GM18868 (cell line): ENCODE measurements around the gene TP53TG5.

Source experiments
- ATAC-seq: cut with Tn5 transposase; IDR thresholded peaks from one replicate; pipeline ENCODE4 v1.9.1; 2021; ENCODE audit warnings: mild to moderate bottlenecking, moderate library complexity; ENCODE audit not compliant: unreplicated experiment

TP53TG5 gene

DNA sequence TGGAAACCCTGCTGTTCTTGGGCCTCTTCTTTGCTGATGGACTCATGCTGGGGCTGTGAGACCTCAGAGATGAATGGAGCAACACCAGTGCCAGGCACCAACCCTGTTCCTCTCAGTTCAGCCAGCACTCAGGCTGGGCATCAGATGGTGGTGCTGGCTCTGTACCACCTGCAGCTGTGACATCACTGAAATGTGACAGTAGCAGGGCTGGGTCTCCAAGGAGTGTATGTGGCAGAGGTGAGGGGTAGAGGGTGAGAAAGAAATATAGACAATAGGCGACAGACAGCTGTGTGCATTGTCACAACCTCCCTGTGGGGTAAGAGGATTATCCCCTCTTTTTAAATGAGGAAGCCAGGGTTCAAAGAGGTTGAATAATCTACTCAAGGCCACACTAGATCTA, at the start of gene TP53TG5:
Gene TP53TG5 (minus strand): TSS at position 135 of the 400 bp plus-strand sequence. CDS start 89 bp downstream, at position 46.
- ATAC-seq = no peak

DNA sequence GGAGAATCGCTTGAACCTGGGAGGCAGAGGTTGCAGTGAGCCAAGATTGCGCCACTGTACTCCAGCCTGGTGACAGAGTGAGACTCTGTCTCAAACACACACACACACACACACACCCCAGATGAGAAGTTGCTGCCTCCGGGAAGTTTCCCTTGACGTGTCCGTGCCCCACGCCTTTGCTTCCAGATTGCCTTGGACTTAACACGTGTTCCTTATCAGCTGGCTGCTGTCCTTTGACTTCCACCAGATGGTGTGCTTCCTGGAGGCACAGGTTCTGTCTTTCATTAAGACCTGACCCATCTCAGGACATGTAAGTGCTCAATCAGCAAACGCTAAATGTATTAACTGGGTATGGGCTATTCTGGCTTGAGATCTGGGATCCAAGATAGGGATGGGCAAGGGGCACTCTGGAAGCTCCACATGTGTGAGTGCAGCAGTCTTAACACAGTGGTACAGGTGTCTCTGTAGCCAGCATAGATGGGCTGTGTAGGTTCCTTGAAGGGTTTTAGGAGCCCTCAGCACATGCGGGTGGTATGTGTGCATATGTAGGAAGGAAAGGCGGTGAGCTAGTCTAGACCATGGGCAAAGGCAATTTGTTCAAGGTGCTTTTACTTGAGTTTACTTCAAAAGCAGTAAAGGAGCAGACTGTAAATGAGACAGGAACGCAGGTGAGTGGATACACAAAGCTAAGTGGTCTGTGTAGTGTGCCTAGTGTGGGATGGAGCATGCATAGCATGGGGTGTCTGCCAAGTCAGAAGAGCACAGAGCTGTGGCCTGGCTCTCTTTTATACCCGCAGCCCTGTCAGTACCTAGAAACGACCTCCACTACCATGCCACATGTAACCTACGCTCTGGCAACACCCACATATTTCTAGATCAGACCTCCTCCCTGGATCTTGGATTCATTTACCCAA, 49.4 kb upstream of the TP53TG5 start:
- no peak for ATAC-seq

DNA sequence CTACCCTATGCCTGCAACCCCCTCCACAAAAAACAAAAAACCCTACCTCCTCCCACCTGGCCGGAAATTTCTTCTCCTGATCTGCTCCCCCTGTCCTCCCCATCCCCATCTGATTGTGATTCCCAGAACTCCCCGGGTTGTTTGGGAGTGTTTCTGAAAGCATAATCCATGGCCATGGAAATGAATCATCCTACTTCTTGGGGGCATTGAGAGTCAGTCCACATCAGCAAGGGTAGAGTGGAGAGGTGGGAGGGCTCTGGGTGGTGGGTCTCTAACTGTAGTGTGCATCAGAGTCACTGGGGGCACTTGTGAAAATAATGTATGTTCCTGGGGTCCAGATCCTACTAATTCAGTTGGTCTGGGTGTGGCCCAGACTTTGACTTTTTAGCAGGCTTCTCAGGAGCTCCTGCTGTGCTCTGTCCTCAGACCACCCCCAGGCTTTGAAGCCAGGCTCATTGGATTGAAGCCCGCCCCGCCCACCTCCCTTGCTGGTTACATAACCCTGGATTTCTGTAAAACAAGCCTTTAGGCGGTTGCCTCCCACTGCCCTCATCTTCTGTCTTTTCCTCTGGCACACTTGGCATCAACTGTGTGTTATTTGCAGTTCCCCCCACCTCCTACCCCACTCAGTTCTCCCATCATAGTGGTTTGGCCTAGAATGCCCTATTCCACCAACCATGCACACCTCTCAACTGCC, 48.3 kb upstream of the TP53TG5 start:
- no peak for ATAC-seq

DNA sequence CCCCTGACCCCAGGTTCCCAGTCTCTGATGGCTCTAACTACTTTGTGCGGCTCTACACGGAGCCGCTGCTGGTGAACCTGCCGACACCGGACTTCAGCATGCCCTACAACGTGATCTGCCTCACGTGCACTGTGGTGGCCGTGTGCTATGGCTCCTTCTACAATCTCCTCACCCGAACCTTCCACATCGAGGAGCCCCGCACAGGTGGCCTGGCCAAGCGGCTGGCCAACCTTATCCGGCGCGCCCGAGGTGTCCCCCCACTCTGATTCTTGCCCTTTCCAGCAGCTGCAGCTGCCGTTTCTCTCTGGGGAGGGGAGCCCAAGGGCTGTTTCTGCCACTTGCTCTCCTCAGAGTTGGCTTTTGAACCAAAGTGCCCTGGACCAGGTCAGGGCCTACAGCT, 47.4 kb upstream of the TP53TG5 start:
- ATAC-seq = no peak

DNA sequence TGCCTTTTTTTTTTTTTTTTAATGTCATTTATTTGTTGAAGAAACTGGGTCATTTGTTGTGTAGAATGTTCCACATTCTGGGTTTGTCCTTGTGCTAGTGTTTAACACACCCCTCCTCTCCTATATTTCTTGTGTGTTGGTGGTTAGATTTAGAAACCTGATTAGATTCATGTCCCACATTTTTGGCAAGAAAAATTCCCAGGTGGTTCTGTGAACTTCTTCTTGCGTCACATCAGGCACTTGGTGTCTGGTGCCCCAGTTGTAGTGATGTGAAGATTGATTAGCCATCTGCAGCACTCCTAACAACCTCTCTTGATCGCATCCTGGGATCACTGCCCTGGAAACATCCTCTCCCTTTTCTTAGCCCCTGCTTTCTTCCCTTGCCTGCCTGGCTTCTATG, 45.6 kb upstream of the TP53TG5 start:
- no peak for ATAC-seq

DNA sequence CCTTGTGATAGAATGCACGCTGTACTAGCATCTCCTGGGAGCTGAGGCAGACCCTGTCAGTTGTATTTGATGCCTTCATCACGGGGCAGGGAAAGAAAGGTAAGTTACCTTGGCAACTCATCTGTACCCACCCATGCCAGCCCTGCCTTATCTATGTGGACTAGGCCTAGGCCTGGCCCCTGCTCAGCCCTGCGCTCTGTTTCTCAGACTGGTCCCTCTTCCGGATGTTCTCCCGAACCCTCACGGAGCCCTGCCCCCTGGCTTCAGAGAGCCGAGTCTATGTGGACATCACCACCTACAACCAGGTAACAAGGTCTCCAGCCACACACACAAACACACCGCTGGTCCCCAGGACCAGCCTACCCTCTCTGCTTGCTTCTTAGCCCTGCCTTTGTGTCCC, 42.0 kb upstream of the TP53TG5 start:
- ATAC-seq = no peak

DNA sequence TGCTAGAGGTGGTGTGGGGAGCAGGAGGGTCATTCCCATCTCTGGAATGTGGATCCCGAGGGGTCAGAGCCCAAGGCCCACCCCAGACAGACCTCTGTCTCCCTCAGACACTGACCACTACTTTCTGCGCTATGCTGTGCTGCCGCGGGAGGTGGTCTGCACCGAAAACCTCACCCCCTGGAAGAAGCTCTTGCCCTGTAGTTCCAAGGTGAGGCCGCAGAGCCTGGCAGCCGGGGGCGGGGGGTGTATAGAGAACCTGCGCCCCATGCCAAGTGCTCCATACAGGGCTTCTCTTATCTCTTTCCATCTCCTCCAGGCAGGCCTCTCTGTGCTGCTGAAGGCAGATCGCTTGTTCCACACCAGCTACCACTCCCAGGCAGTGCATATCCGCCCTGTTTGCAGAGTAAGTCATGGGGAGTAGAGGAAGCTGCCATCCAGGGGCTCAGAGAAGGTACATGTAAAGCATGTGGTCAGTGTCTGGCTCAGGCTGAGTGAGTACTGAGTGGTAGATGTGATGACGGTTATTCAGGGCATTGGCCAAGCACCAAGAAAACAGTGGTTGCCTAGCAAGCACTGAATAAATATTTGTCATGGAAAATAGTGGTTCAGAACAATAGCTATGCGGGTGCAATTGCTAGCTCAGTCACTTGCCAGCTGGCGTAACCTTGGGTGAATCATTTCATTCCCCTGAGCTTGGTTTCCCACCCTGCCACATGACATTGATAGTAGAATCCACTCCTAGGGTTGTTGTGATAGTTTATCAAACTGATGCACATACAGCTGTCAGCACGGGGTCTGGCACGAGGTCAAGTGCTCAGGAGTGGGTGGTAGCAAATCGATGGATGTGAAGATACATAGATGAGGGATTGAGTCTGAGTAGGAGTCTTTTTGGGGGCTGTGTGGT, 41.3 kb upstream of the TP53TG5 start:
- peak; percentile 64 for ATAC-seq

DNA sequence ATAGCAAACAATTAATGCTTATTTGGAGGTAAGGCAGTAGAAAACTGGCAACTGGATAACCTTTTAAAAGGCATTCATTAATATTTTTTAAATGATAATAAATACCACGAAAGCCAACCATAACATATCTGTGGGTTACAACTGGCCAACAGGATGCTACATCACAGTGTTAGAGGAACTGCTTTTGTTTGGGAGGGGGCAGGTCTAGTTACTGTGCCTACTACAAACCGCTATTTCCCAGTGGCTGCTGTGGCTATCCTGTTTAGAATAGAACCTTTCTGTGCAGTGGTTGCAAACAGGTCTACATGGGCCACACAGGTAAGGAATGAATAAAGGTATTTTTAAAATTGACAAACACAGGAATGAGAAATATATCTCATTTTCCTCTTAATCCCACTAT, 38.8 kb upstream of the TP53TG5 start:
- ATAC-seq = no peak

DNA sequence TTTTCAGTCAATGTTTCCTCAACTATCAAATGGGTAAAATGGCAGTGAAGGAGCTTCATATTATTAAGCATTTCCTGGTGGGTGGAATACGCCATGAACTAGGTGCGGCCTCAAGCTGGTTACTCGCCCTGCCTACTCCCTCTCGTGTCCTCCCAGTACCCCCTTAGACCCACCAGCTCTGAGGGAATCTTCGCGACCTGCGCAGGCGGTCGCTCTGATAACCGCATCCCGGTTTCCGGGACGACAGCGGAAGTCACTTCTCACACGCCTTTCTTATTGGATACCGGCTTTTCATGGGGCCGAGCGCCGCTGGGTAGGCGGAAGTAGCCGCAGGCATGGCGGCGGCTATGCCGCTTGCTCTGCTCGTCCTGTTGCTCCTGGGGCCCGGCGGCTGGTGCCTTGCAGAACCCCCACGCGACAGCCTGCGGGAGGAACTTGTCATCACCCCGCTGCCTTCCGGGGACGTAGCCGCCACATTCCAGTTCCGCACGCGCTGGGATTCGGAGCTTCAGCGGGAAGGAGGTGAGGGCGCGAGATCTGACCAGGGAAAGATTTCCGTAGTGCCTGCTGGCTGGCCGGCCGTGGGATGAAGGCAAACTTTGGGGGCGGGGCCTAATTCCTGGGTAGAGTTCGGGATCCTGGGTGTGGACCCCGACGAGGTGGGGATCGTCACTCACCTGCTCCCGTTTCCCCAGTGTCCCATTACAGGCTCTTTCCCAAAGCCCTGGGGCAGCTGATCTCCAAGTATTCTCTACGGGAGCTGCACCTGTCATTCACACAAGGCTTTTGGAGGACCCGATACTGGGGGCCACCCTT, 37.9 kb upstream of the TP53TG5 start, which contains the start of gene PIGT:
Gene PIGT (plus strand): TSS at position 320 of the 816 bp plus-strand sequence. CDS start 16 bp downstream, at position 336.
- peak; percentile 82 for ATAC-seq

DNA sequence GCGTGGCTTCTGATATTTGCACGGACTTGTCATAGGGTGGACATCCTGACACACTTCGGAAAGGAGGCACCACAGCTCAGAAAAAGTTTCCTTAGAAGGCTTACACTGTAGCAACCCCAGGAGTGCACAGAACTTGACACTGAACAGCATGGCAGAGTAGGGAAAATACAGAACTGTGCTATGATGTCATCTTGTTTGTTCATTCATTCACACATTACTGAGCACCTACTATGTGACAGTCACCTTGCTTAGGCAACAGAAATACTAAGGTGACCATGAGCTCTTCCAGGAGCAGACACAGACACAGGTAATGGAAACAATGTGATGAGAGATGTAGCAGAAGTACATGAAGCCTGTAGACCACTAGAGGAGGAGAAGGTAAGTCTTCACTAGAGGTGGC, 35.4 kb upstream of the TP53TG5 start:
- no peak for ATAC-seq

DNA sequence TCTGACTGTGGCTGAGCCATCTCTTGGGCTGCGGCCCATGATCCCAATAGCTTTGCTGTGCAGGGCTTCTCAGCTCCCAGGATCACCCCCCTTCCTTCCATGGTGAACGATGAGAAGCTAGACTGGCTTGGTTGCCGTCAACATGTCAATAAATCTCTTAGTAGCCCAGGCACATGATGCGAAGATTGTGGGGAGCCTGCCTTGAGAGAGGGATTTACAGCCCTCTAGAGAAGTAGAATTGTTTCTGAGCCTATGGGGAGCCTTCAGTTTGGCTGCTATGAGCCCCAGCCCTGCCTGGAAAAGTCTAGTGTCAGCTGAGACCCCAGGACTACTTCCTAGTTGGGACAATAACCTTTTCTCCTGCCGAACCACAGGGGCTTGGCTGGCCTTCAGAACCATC, 34.5 kb upstream of the TP53TG5 start:
- no peak for ATAC-seq

DNA sequence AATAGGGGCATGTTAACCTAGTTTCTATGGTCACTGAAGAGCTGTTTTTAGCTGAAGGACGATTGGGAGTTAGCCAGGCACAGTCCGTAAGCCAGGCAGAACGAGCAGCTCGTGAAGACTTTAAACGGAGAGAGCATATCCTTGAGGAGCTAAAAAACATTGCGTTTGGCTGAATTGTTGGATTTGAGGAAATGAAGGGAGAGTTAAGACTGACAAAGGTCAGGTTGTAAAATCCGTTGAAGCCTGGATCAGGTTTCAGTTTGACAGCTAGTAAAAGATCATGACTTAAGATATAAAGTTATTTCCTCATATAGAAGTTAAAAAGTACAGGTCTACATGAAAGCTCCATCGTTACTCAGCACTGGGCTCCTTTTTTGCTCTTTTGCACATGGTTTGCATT, 32.8 kb upstream of the TP53TG5 start:
- ATAC-seq = no peak

DNA sequence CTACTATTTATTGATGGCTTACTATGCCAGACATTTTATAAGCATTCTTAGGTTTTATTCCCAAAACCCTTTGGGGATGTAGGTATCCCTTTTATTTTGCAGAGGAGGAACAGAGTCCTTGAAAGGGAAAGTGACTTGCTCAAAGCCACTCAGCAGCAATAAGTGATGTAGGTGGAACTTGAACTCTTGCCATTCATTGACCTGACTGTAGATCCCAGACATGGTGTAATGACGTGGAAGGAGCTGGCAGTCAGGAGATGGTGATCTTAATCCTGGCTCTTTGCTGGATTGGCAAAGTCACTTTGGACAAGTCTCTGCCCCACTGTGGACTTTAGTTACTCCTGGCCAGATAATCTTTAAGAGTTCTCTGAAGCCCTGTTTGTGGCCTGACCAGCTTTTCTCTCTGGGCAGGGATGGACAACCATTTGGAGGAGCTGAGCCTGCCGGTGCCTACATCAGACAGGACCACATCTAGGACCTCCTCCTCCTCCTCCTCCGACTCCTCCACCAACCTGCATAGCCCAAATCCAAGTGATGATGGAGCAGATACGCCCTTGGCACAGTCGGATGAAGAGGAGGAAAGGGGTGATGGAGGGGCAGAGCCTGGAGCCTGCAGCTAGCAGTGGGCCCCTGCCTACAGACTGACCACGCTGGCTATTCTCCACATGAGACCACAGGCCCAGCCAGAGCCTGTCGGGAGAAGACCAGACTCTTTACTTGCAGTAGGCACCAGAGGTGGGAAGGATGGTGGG, 31.6 kb upstream of the TP53TG5 start:
- no peak for ATAC-seq

DNA sequence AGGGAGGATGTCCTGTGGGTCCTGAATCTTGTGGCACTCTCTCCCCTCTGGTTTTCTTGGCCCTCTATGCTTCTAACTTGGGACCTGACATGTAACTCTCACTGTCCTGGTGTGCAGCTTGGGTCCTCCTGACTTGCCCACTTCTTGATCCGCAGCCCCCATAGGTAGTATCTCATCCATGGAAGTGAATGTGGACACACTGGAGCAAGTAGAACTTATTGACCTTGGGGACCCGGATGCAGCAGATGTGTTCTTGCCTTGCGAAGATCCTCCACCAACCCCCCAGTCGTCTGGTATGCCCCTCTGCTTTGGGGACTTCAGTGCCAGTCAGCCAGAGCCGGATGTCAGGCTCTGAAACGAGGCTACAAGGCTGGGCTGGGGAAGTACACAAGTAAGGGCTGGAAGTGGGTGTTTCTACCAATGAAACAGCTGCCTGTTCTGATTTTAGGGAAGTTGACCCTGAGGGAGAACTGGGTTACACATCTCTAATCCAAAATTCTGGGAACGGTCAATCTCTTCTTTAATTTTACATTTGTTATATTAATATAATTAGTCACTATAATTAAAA, 30.6 kb upstream of the TP53TG5 start:
- ATAC-seq = peak; percentile 63

DNA sequence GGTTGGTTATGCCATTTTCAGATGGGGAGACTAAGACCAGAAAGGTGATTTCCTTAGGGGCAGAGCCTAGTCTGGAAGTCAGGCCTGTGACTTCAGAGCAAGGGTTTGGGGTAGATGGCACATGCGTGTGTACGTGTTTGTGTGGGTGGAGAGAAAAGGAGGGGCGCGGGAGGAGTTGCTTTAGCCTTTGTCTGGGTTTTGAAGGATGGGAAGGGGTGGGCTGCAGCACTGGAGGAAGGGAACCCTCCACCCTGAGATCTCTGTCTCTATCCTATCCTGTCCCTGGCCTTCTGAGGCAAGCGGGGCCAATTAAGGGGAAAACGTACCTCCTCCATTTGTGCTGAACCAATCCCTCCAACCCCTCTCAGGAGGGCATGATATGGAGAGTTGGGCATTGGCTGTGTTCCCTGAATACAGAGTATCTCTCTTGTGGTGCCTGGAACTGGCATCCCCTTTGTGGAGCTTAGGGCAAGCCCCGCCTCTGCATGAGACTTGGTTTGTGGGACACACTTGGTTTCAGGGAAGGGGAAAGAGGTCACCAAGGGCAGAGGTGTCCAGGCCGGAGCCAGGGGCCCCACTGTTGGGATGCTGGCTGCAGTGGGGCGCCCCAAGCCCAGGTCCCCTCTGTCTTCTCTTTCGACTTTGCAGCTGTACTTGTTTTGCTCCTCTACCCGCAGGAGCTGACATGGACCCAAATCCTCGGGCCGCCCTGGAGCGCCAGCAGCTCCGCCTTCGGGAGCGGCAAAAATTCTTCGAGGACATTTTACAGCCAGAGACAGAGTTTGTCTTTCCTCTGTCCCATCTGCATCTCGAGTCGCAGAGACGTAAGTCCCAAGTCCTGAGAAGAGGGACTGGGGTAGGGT, 29.9 kb upstream of the TP53TG5 start, which contains the start of gene DBNDD2:
Gene DBNDD2 (plus strand): TSS at position 507 of the 863 bp plus-strand sequence. CDS start 179 bp downstream, at position 686.
- ATAC-seq = no peak

DNA sequence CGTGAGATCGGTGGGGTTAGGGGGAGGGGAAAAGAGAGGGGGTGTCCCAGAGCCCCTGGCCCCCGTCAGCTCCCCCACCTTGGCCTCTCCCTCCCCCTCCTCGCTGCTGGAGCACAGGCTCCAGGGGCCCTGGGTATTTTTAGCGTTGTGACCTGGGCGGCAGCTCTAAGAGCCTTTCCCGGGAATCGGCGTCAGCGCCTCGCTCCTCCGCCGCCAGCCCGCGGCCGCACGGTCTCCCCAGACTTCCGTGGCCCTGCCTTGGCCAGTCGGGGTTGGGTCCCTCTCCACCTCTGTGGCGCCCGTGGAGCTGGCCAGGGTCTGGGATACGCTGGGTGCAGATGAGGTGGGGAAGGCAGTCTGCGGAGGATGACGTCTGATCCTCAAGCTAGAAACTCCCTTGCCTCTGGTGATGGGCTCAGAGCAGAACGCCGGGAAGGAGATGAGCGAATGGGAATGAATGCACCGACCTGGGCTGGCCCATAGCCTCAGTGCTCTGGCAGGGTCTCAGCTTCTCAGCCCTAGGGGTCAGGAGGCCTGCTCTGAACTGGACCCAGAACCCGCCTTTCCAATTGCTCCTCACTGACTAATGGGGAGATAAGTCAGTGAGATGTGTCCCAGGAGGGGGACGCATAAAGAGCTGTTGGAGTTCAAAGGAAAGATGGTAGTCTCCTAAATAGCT, 29.1 kb upstream of the TP53TG5 start:
- ATAC-seq = no peak

DNA sequence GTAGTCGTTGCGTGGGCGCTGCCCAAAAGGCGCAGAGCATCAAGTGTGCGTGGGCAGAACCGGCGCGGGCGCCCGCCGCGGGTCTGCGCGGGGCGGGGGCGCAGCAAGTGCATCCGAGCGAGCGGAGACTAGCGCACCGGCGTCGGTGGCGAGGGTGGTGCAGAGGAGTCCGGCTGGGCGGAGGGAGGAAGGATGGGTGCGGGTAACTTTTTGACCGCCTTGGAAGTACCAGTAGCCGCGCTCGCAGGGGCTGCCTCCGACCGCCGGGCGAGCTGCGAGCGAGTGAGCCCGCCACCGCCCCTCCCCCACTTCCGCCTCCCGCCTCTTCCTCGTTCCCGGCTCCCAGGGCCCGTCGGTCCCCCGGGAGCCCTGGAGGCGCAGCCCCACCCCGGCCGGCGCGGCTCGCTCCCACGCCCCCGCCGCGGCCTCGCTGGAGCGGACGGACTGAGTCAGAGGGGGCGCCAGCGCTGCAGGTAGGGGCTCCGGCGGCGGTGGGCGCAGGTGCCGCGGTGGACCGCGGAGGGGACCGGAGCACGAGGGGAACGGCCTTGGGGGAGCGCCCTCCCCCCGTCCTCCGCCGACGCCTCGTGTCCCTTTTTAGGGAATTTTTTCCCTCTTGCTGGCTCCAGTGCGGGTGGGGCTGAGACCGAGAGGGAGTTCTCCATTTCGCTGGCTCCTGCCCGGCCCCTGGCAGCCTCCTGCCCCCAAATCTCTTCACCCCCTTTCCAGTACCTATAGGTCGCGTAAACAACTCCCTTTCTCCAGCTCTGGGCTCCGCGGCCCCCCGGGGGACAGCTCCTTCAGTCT, 28.3 kb upstream of the TP53TG5 start:
- no peak for ATAC-seq
